Measurements from ENCODE around the gene CYP46A1. TPM values are rescaled to one million over a fixed set of nuclear protein-coding genes. Genes with fewer than 3 reads are reported as not detected.

Gene CYP46A1
- total RNA-seq, 2 donors from 2014 or later = 0.09 to 0.10 TPM

GRCh38 chr14:99672506-99673304 is 11.4 kb upstream of the CYP46A1 start:
- Mint-ChIP-seq H3K27me3 (ENCODE audit: low read depth) (no peaks in the 10 kb centered on the region), H3K9me3 (no peaks in the 10 kb centered on the region), H3K4me3 (no peak overlapping the region), H3K4me1 (ENCODE audit: low read depth) (peaks cover 16% of the 10 kb centered on the region), H3K27ac (no peak overlapping the region), H3K36me3 (ENCODE audit: insufficient read depth in 2 of 2) (no peaks in the 10 kb centered on the region)
- DNase-seq (no peak), ATAC-seq (replicated peaks in 1 of 2) (peak in 1 of 2 donors; percentile 80)

- DNase-seq (no peak), ATAC-seq (replicated peaks in 1 of 2) (no peak)
- Mint-ChIP-seq H3K27ac (no peak overlapping the region), H3K4me1 (ENCODE audit: low read depth) (peaks cover 16% of the 10 kb centered on the region), H3K27me3 (ENCODE audit: low read depth) (no peaks in the 10 kb centered on the region), H3K4me3 (no peak overlapping the region), H3K9me3 (no peaks in the 10 kb centered on the region), H3K36me3 (ENCODE audit: insufficient read depth in 2 of 2) (no peaks in the 10 kb centered on the region)
These were observed 10.6 kb upstream of the CYP46A1 start for GRCh38 chr14:99673305-99674063.

- Mint-ChIP-seq H3K4me3 (no peak overlapping the region), H3K4me1 (ENCODE audit: low read depth) (peaks cover 16% of the 10 kb centered on the region)
These were observed 9.9 kb upstream of the CYP46A1 start for GRCh38 chr14:99674064-99674650.

GRCh38 chr14:99674776-99675381 is 9.2 kb upstream of the CYP46A1 start:
- H3K36me3 Mint-ChIP-seq (ENCODE audit: insufficient read depth in 2 of 2) = no peaks in the 10 kb centered on the region
- no peaks in the 10 kb centered on the region for H3K9me3 Mint-ChIP-seq
- H3K27me3 Mint-ChIP-seq (ENCODE audit: low read depth) = no peaks in the 10 kb centered on the region
- H3K27ac Mint-ChIP-seq = no peak overlapping the region
- no peak overlapping the region for H3K4me3 Mint-ChIP-seq
- H3K4me1 Mint-ChIP-seq (ENCODE audit: low read depth) = peaks cover 16% of the 10 kb centered on the region
- DNase-seq (no peak), ATAC-seq (replicated peaks in 1 of 2) (no peak)

More at GRCh38 chr14:99674064-99674650, 9.9 kb upstream of the CYP46A1 start:
- no peaks in the 10 kb centered on the region for H3K27me3 Mint-ChIP-seq (ENCODE audit: low read depth)
- ATAC-seq (replicated peaks in 1 of 2) (no peak), DNase-seq (no peak)
- no peak overlapping the region for H3K27ac Mint-ChIP-seq
- H3K36me3 Mint-ChIP-seq (ENCODE audit: insufficient read depth in 2 of 2) = no peaks in the 10 kb centered on the region
- no peaks in the 10 kb centered on the region for H3K9me3 Mint-ChIP-seq

GRCh38 chr14:99675382-99675835 is 8.7 kb upstream of the CYP46A1 start:
- H3K4me1 Mint-ChIP-seq (ENCODE audit: low read depth) = peaks cover 16% of the 10 kb centered on the region
- H3K36me3 Mint-ChIP-seq (ENCODE audit: insufficient read depth in 2 of 2) = no peaks in the 10 kb centered on the region
- H3K27me3 Mint-ChIP-seq (ENCODE audit: low read depth) = no peaks in the 10 kb centered on the region
- H3K27ac Mint-ChIP-seq = no peak overlapping the region
- ATAC-seq (replicated peaks in 1 of 2) (no peak), DNase-seq (no peak)
- H3K9me3 Mint-ChIP-seq = no peaks in the 10 kb centered on the region
- H3K4me3 Mint-ChIP-seq = no peak overlapping the region

GRCh38 chr14:99675951-99676350 is 8.1 kb upstream of the CYP46A1 start:
- no peaks in the 10 kb centered on the region for H3K9me3 Mint-ChIP-seq
- H3K4me1 Mint-ChIP-seq (ENCODE audit: low read depth) = peaks cover 16% of the 10 kb centered on the region
- no peak overlapping the region for H3K4me3 Mint-ChIP-seq
- H3K36me3 Mint-ChIP-seq (ENCODE audit: insufficient read depth in 2 of 2) = no peaks in the 10 kb centered on the region
- ATAC-seq (replicated peaks in 1 of 2) (no peak), DNase-seq (no peak)
- no peaks in the 10 kb centered on the region for H3K27me3 Mint-ChIP-seq (ENCODE audit: low read depth)
- H3K27ac Mint-ChIP-seq = no peak overlapping the region

- no peaks in the 10 kb centered on the region for H3K36me3 Mint-ChIP-seq (ENCODE audit: insufficient read depth in 2 of 2)
- H3K4me1 Mint-ChIP-seq (ENCODE audit: low read depth) = peaks cover 16% of the 10 kb centered on the region
- H3K27me3 Mint-ChIP-seq (ENCODE audit: low read depth) = no peaks in the 10 kb centered on the region
- H3K9me3 Mint-ChIP-seq = no peaks in the 10 kb centered on the region
- ATAC-seq (replicated peaks in 1 of 2) (peak in 1 of 2 donors; percentile 44), DNase-seq (no peak)
- no peak overlapping the region for H3K4me3 Mint-ChIP-seq
- no peak overlapping the region for H3K27ac Mint-ChIP-seq
These were observed 7.4 kb upstream of the CYP46A1 start for GRCh38 chr14:99676657-99677056.

- H3K9me3 Mint-ChIP-seq = no peaks in the 10 kb centered on the region
- no peaks in the 10 kb centered on the region for H3K36me3 Mint-ChIP-seq (ENCODE audit: insufficient read depth in 2 of 2)
- DNase-seq (no peak), ATAC-seq (replicated peaks in 1 of 2) (no peak)
- no peaks in the 10 kb centered on the region for H3K27me3 Mint-ChIP-seq (ENCODE audit: low read depth)
- peaks cover 14% of the 10 kb centered on the region for H3K4me1 Mint-ChIP-seq (ENCODE audit: low read depth)
- H3K4me3 Mint-ChIP-seq = no peak overlapping the region
- H3K27ac Mint-ChIP-seq = no peak overlapping the region
These were observed 6.6 kb upstream of the CYP46A1 start for GRCh38 chr14:99677231-99678140.

GRCh38 chr14:99678198-99678597 is 5.9 kb upstream of the CYP46A1 start:
- Mint-ChIP-seq H3K27ac (no peak overlapping the region), H3K27me3 (ENCODE audit: low read depth) (no peaks in the 10 kb centered on the region)
- DNase-seq = no peak

GRCh38 chr14:99679111-99679510 is 5.0 kb upstream of the CYP46A1 start:
- DNase-seq (no peak), ATAC-seq (replicated peaks in 1 of 2) (no peak)
- Mint-ChIP-seq H3K27ac (no peak overlapping the region), H3K4me3 (no peak overlapping the region), H3K36me3 (ENCODE audit: insufficient read depth in 2 of 2) (no peaks in the 10 kb centered on the region), H3K27me3 (ENCODE audit: low read depth) (no peaks in the 10 kb centered on the region), H3K4me1 (ENCODE audit: low read depth) (peaks cover 13% of the 10 kb centered on the region), H3K9me3 (no peaks in the 10 kb centered on the region)

More at GRCh38 chr14:99678198-99678597, 5.9 kb upstream of the CYP46A1 start:
- H3K36me3 Mint-ChIP-seq (ENCODE audit: insufficient read depth in 2 of 2) = no peaks in the 10 kb centered on the region
- ATAC-seq (replicated peaks in 1 of 2) = no peak
- no peak overlapping the region for H3K4me3 Mint-ChIP-seq
- no peaks in the 10 kb centered on the region for H3K9me3 Mint-ChIP-seq
- H3K4me1 Mint-ChIP-seq (ENCODE audit: low read depth) = peaks cover 13% of the 10 kb centered on the region

- peaks cover 13% of the 10 kb centered on the region for H3K4me1 Mint-ChIP-seq (ENCODE audit: low read depth)
- H3K27me3 Mint-ChIP-seq (ENCODE audit: low read depth) = no peaks in the 10 kb centered on the region
- H3K27ac Mint-ChIP-seq = no peak overlapping the region
- H3K9me3 Mint-ChIP-seq = no peaks in the 10 kb centered on the region
- no peaks in the 10 kb centered on the region for H3K36me3 Mint-ChIP-seq (ENCODE audit: insufficient read depth in 2 of 2)
- no peak overlapping the region for H3K4me3 Mint-ChIP-seq
- DNase-seq (no peak), ATAC-seq (replicated peaks in 1 of 2) (no peak)
These were observed 4.6 kb upstream of the CYP46A1 start for GRCh38 chr14:99679543-99679942.

GRCh38 chr14:99679996-99680395 is 4.1 kb upstream of the CYP46A1 start:
- Mint-ChIP-seq H3K9me3 (no peaks in the 10 kb centered on the region), H3K4me3 (no peak overlapping the region), H3K27me3 (ENCODE audit: low read depth) (no peaks in the 10 kb centered on the region), H3K27ac (no peak overlapping the region), H3K4me1 (ENCODE audit: low read depth) (peaks cover 13% of the 10 kb centered on the region), H3K36me3 (ENCODE audit: insufficient read depth in 2 of 2) (no peaks in the 10 kb centered on the region)
- no peak for ATAC-seq (replicated peaks in 1 of 2)
- no peak for DNase-seq

Data from activated T-cell treated with anti-CD3 and anti-CD28 coated beads, Interleukin-2, amount 50 U/mL, for 72 hours (primary cell).